Measurements from ENCODE around the gene NCAPD3. TPM values are rescaled to one million over a fixed set of nuclear protein-coding genes. Genes with fewer than 3 reads are reported as not detected.

The NCAPD3 gene
- total RNA-seq, 1 donor from 2014 or later, result 4.2 TPM

GRCh38 chr11:134236834-134237556 lies 13.2 kb upstream of the NCAPD3 start:
- no peak for FAIRE-seq
- H3K36me3 ChIP-seq (ENCODE audit: control insufficient read depth, insufficient read depth, low read length), result peaks cover 2% of the 10 kb centered on the region
- H3K4me3 ChIP-seq (ENCODE audit: low read depth, low read length), result no peak overlapping the region
- DNase-seq (ENCODE audit: low read depth), result no peak
- no peaks in the 10 kb centered on the region for H3K27me3 ChIP-seq (ENCODE audit: control insufficient read depth, insufficient read depth, low read length)
- TF ChIP-seq CTCF (IDR thresholded peaks at IDR 0.05; ENCODE audit: insufficient read depth, low read length, severe bottlenecking), result no peak

- TF ChIP-seq CTCF (IDR thresholded peaks at IDR 0.05; ENCODE audit: insufficient read depth, low read length, severe bottlenecking), result no peak
- DNase-seq (ENCODE audit: low read depth) (no peak), FAIRE-seq (no peak)
- no peaks in the 10 kb centered on the region for H3K36me3 ChIP-seq (ENCODE audit: control insufficient read depth, insufficient read depth, low read length)
- no peak overlapping the region for H3K4me3 ChIP-seq (ENCODE audit: low read depth, low read length)
- H3K27me3 ChIP-seq (ENCODE audit: control insufficient read depth, insufficient read depth, low read length), result no peaks in the 10 kb centered on the region
Observed at GRCh38 chr11:134235399-134235798, 11.6 kb upstream of the NCAPD3 start.

GRCh38 chr11:134233729-134234179 lies 10.0 kb upstream of the NCAPD3 start:
- no peaks in the 10 kb centered on the region for H3K36me3 ChIP-seq (ENCODE audit: control insufficient read depth, insufficient read depth, low read length)

GRCh38 chr11:134231958-134232659 lies 8.3 kb upstream of the NCAPD3 start:
- no peak overlapping the region for H3K4me3 ChIP-seq (ENCODE audit: low read depth, low read length)
- no peaks in the 10 kb centered on the region for H3K36me3 ChIP-seq (ENCODE audit: control insufficient read depth, insufficient read depth, low read length)
- TF ChIP-seq CTCF (IDR thresholded peaks at IDR 0.05; ENCODE audit: insufficient read depth, low read length, severe bottlenecking), result no peak
- no peaks in the 10 kb centered on the region for H3K27me3 ChIP-seq (ENCODE audit: control insufficient read depth, insufficient read depth, low read length)
- FAIRE-seq, result no peak
- no peak for DNase-seq (ENCODE audit: low read depth)

More at GRCh38 chr11:134233729-134234179, 10.0 kb upstream of the NCAPD3 start:
- no peak for FAIRE-seq
- H3K27me3 ChIP-seq (ENCODE audit: control insufficient read depth, insufficient read depth, low read length), result no peaks in the 10 kb centered on the region
- DNase-seq (ENCODE audit: low read depth), result no peak
- no peak overlapping the region for H3K4me3 ChIP-seq (ENCODE audit: low read depth, low read length)
- no peak for TF ChIP-seq CTCF (IDR thresholded peaks at IDR 0.05; ENCODE audit: insufficient read depth, low read length, severe bottlenecking)

- Histone ChIP-seq H3K36me3 (ENCODE audit: control insufficient read depth, insufficient read depth, low read length) (no peaks in the 10 kb centered on the region), H3K4me3 (ENCODE audit: low read depth, low read length) (no peak overlapping the region), H3K27me3 (ENCODE audit: control insufficient read depth, insufficient read depth, low read length) (no peaks in the 10 kb centered on the region)
- DNase-seq (ENCODE audit: low read depth) (no peak), FAIRE-seq (no peak)
- no peak for TF ChIP-seq CTCF (IDR thresholded peaks at IDR 0.05; ENCODE audit: insufficient read depth, low read length, severe bottlenecking)
Observed at GRCh38 chr11:134230339-134230738, 6.6 kb upstream of the NCAPD3 start.

Data from bronchial epithelial cell (primary cell).